Endothelial cell of umbilical vein (primary cell): ENCODE data around the gene RYR3. TPM values are rescaled to one million over a fixed set of nuclear protein-coding genes. Genes with fewer than 3 reads are reported as not detected.

ENCODE experiments used
- BruUV-seq: library from RNA; stranded (reverse); fragments of 400-500 nt; replicated peaks from 2 replicates; lab custom pipeline; 2021; lab: Mats Ljungman, UMichigan
- CTCF ChIA-PET: fragments of 300-600, 350-600 bp; sonication (Branson Sonifier 250); formaldehyde crosslinking; loops from one replicate; lab custom pipeline; 2021; ENCODE audit warnings: antibody characterized with exemption, inconsistent platforms; lab: Charles Lee
- POLR2A ChIA-PET: fragments of 300-600, 350-600 bp; sonication (Branson Sonifier 250); formaldehyde crosslinking; loops from one replicate; lab custom pipeline; 2021; ENCODE audit warnings: antibody characterized with exemption, inconsistent platforms; lab: Charles Lee
- DNase-seq: peaks from one replicate; pipeline ENCODE4 v3.0.0-alpha.2; 2011; ENCODE audit warnings: low read depth, low spot score
- FAIRE-seq: peaks from 2 replicates; lab custom pipeline; 2011; peaks lifted over from hg19 to GRCh38; lab: Jason Lieb, UNC
- H2AFZ ChIP-seq: 2 replicates; pipeline ENCODE4 v1.6.0; 2012; ENCODE audit warnings: low read depth, low read length, control low read depth, inconsistent platforms
- H3K27ac ChIP-seq: 2 replicates; pipeline ENCODE4 v1.5.1; 2011; ENCODE audit warnings: low read depth, mild to moderate bottlenecking, control low read depth, low read length, moderate library complexity; ENCODE audit not compliant: insufficient read depth
- H3K27me3 ChIP-seq, 2 experiments: 2 replicates each; pipeline versions ENCODE4 v1.6.0 to v1.6.1; 2011; ENCODE audit warnings: low read length in 2 of 2, mixed read lengths in 1 of 2; ENCODE audit not compliant: control insufficient read depth in 2 of 2, insufficient read depth in 2 of 2
- H3K36me3 ChIP-seq, 2 experiments: 2 replicates in 1 of 2; 3 replicates in 1 of 2; pipeline ENCODE4 v1.5.1; 2011; ENCODE audit warnings: low read length in 2 of 2, mild to moderate bottlenecking in 1 of 2, moderate library complexity in 1 of 2; ENCODE audit not compliant: control insufficient read depth in 2 of 2, insufficient read depth in 2 of 2; ENCODE audit errors: extremely low read depth in 1 of 2
- H3K4me1 ChIP-seq: 3 replicates; pipeline ENCODE4 v1.5.1; 2011; ENCODE audit warnings: mild to moderate bottlenecking, low read length; ENCODE audit not compliant: control insufficient read depth, insufficient read depth; ENCODE audit errors: extremely low read depth
- H3K4me2 ChIP-seq: 2 replicates; pipeline ENCODE4 v1.6.1; 2011; ENCODE audit warnings: low read length, control low read depth, mixed read lengths; ENCODE audit not compliant: insufficient read depth
- H3K4me3 ChIP-seq, 3 experiments: fragments of 200-600 bp in 1 of 3; sonication (generic), shearing (Covaris generic) in 1 of 3; replicated peaks in 1 of 3; 2 replicates each; pipeline ENCODE4 v1.5.1; 2011 to 2016; ENCODE audit warnings: control low read depth in 3 of 3, low read length in 3 of 3, mild to moderate bottlenecking in 2 of 3, inconsistent platforms in 1 of 3, low read depth in 1 of 3, moderate library complexity in 1 of 3; ENCODE audit not compliant: insufficient read depth in 1 of 3
- H3K79me2 ChIP-seq: 2 replicates; pipeline ENCODE4 v1.6.0; 2012; ENCODE audit warnings: low read length, inconsistent platforms; ENCODE audit not compliant: control insufficient read depth, insufficient read depth
- H3K9ac ChIP-seq: replicated peaks from 2 replicates; pipeline ENCODE3; 2011; ENCODE audit warnings: low read length, control low read depth; ENCODE audit not compliant: insufficient read depth; ENCODE audit errors: extremely low read depth
- H3K9me1 ChIP-seq: replicated peaks from 3 replicates; pipeline ENCODE4 v1.6.0; 2011; ENCODE audit warnings: mild to moderate bottlenecking, low read length; ENCODE audit not compliant: control insufficient read depth, insufficient read depth; ENCODE audit errors: extremely low read depth
- H3K9me3 ChIP-seq: replicated peaks from 2 replicates; pipeline ENCODE4 v1.5.1; 2012; ENCODE audit warnings: low read length, inconsistent platforms; ENCODE audit not compliant: control insufficient read depth, insufficient read depth
- H4K20me1 ChIP-seq: replicated peaks from 2 replicates; pipeline ENCODE3; 2011; ENCODE audit warnings: mild to moderate bottlenecking, low read length; ENCODE audit not compliant: control insufficient read depth, insufficient read depth; ENCODE audit errors: extremely low read depth
- EZH2 ChIP-seq: IDR thresholded peaks from 2 replicates; pipeline ENCODE4 v1.6.1; 2012; ENCODE audit warnings: borderline replicate concordance, low read depth, mild to moderate bottlenecking, moderate library complexity, low read length, inconsistent platforms; ENCODE audit not compliant: severe bottlenecking
- FOS ChIP-seq: IDR thresholded peaks from 2 replicates; pipeline ENCODE4 v1.6.1; 2011; ENCODE audit warnings: mild to moderate bottlenecking, low read length, moderate library complexity, borderline replicate concordance; ENCODE audit not compliant: insufficient read depth
- GATA2 ChIP-seq: IDR thresholded peaks from 2 replicates; pipeline ENCODE4 v1.7.0; 2011; ENCODE audit warnings: low read depth, mild to moderate bottlenecking, moderate library complexity, mixed read lengths, low read length; ENCODE audit not compliant: insufficient read length, insufficient read depth
- JUN ChIP-seq: IDR thresholded peaks from 2 replicates; pipeline ENCODE4 v1.6.1; 2011; ENCODE audit warnings: borderline replicate concordance, low read depth; ENCODE audit not compliant: insufficient read length, insufficient read depth
- MYC ChIP-seq: IDR thresholded peaks from one replicate; pipeline ENCODE4 v1.6.1; 2011; ENCODE audit warnings: mild to moderate bottlenecking, low read depth, low read length
- POLR2A ChIP-seq: IDR thresholded peaks from 2 replicates; pipeline ENCODE4 v1.6.1; 2012; ENCODE audit warnings: low read depth, mild to moderate bottlenecking, control low read depth, low read length
- POLR2AphosphoS5 ChIP-seq: IDR thresholded peaks from 2 replicates; pipeline ENCODE4 v1.6.1; 2012; ENCODE audit warnings: low read depth, mild to moderate bottlenecking, control low read depth, low read length, moderate library complexity; ENCODE audit not compliant: insufficient read depth
- dilution Hi-C: fragments of 300-500 bp; cut with MboI; formaldehyde crosslinking; loops from one replicate; pipeline ENCODE4 v1.15.0; 2019; ENCODE audit warnings: low sequenced_read_pairs; ENCODE audit not compliant: extremely low pct_ligation_motif_present
- intact Hi-C: fragments of 100-400 bp; cut with micrococcal nuclease; formaldehyde crosslinking; loops from one replicate; pipeline ENCODE4 v1.10.0; 2022
- polyA plus RNA-seq, 4 experiments: library from polyadenylated mRNA; depleted of rRNA in 3 of 4; stranded (reverse) in 3 of 4; unstranded in 1 of 4; fragments of >200 nt; gene quantifications; 2 replicates each; pipeline versions ENCODE4 v1.2.1 to v1.2.3, GENCODE V29; 2011 to 2012; ENCODE audit warnings: missing spikeins in 1 of 4
- total RNA-seq: library from RNA; stranded (reverse); gene quantifications from 2 replicates; pipeline ENCODE4 v1.2.3, GENCODE V29; 2021
- TF ChIP-seq, protein P1 (sequence below): IDR thresholded peaks from 2 replicates; pipeline ENCODE4 v1.6.1; 2011; ENCODE audit not compliant: insufficient read depth, insufficient read length
- TF ChIP-seq, protein P2 (sequence below), 2 donors: IDR thresholded peaks; 1 replicate in 1 of 2; 2 replicates in 1 of 2; pipeline ENCODE4 v1.5.1; 2011; ENCODE audit warnings: low read length in 2 of 2, mild to moderate bottlenecking in 2 of 2, moderate library complexity in 2 of 2, control low read depth in 1 of 2, inconsistent platforms in 1 of 2, low read depth in 1 of 2; ENCODE audit not compliant: insufficient read depth in 1 of 2; ENCODE audit errors: extremely low read depth in 1 of 2

RYR3 gene
- total and polyA plus RNA-seq, 2 donors (not counting 3 experiments of a cell fraction or from before 2014, with no cell fraction given), result not detected

DNA sequence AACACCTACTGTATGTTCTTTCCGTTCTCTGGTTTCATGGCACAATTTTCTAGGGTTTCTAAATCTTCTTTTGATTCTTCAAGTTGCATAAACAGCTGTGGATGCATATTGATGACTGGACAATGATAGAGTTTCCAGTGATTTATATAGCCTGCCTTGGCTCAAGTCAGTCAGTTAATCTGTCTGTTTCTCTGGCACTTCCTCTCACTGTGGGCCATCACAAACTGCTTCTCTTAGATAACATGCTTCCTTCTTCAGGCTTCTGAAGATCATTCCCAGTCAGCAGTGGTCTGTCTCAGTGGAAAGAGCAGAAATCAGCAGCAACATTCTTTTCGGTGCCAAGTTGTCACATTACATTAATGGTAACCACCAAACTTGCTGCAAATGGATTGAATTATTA, 207.2 kb downstream of the RYR3 start:
- Histone ChIP-seq H3K79me2 (no peaks in the 10 kb centered on the region), H3K4me2 (no peak overlapping the region), H3K9me1 (no peaks in the 10 kb centered on the region), H3K9ac (no peak overlapping the region), H3K36me3 (no peaks in the 10 kb centered on the region), H3K4me1 (no peaks in the 10 kb centered on the region), H3K9me3 (no peaks in the 10 kb centered on the region), H4K20me1 (no peaks in the 10 kb centered on the region), H2AFZ (no peak overlapping the region), H3K27ac (no peak overlapping the region), H3K4me3 (no peak overlapping the region), H3K27me3 (no peaks in the 10 kb centered on the region)
- DNase-seq (no peak), FAIRE-seq (no peak)
- dilution Hi-C loops, result no loop called here
- TF ChIP-seq EZH2 (no peak), JUN (no peak), FOS (no peak), POLR2A (no peak), POLR2AphosphoS5 (no peak), MYC (no peak), GATA2 (no peak)
- TF ChIP-seq, protein P1, sequence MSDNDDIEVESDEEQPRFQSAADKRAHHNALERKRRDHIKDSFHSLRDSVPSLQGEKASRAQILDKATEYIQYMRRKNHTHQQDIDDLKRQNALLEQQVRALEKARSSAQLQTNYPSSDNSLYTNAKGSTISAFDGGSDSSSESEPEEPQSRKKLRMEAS, result no peak
- TF ChIP-seq, protein P2, sequence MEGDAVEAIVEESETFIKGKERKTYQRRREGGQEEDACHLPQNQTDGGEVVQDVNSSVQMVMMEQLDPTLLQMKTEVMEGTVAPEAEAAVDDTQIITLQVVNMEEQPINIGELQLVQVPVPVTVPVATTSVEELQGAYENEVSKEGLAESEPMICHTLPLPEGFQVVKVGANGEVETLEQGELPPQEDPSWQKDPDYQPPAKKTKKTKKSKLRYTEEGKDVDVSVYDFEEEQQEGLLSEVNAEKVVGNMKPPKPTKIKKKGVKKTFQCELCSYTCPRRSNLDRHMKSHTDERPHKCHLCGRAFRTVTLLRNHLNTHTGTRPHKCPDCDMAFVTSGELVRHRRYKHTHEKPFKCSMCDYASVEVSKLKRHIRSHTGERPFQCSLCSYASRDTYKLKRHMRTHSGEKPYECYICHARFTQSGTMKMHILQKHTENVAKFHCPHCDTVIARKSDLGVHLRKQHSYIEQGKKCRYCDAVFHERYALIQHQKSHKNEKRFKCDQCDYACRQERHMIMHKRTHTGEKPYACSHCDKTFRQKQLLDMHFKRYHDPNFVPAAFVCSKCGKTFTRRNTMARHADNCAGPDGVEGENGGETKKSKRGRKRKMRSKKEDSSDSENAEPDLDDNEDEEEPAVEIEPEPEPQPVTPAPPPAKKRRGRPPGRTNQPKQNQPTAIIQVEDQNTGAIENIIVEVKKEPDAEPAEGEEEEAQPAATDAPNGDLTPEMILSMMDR (IDR thresholded peaks at IDR 0.05; ENCODE audit: extremely low read depth in 1 of 2, insufficient read depth in 1 of 2, low read depth in 1 of 2, low read length in 2 of 2), result no peak
- no TSS peak for BruUV-seq
- POLR2A ChIA-PET, result no interaction called here
- intact Hi-C loops, result no loop called here
- CTCF ChIA-PET, result no interaction called here
